ENCODE data around the gene ARHGAP29.
A peak's percentile ranks its signal among the peaks of the same experiment; 100 is the strongest.

Gene ARHGAP29, protein sequence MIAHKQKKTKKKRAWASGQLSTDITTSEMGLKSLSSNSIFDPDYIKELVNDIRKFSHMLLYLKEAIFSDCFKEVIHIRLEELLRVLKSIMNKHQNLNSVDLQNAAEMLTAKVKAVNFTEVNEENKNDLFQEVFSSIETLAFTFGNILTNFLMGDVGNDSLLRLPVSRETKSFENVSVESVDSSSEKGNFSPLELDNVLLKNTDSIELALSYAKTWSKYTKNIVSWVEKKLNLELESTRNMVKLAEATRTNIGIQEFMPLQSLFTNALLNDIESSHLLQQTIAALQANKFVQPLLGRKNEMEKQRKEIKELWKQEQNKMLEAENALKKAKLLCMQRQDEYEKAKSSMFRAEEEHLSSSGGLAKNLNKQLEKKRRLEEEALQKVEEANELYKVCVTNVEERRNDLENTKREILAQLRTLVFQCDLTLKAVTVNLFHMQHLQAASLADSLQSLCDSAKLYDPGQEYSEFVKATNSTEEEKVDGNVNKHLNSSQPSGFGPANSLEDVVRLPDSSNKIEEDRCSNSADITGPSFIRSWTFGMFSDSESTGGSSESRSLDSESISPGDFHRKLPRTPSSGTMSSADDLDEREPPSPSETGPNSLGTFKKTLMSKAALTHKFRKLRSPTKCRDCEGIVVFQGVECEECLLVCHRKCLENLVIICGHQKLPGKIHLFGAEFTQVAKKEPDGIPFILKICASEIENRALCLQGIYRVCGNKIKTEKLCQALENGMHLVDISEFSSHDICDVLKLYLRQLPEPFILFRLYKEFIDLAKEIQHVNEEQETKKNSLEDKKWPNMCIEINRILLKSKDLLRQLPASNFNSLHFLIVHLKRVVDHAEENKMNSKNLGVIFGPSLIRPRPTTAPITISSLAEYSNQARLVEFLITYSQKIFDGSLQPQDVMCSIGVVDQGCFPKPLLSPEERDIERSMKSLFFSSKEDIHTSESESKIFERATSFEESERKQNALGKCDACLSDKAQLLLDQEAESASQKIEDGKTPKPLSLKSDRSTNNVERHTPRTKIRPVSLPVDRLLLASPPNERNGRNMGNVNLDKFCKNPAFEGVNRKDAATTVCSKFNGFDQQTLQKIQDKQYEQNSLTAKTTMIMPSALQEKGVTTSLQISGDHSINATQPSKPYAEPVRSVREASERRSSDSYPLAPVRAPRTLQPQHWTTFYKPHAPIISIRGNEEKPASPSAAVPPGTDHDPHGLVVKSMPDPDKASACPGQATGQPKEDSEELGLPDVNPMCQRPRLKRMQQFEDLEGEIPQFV

GRCh38 chr1:94237291-94238226 lies at the start of gene ARHGAP29:
Gene ARHGAP29, minus strand, starts transcription at chr1:94237584. Its CDS starts 5,973 bp downstream, at chr1:94231611.
- DNase-seq: peak; percentile 30

GRCh38 chr1:94286864-94287437 lies 49.6 kb upstream of the ARHGAP29 start:
- no peak for DNase-seq

DNA sequence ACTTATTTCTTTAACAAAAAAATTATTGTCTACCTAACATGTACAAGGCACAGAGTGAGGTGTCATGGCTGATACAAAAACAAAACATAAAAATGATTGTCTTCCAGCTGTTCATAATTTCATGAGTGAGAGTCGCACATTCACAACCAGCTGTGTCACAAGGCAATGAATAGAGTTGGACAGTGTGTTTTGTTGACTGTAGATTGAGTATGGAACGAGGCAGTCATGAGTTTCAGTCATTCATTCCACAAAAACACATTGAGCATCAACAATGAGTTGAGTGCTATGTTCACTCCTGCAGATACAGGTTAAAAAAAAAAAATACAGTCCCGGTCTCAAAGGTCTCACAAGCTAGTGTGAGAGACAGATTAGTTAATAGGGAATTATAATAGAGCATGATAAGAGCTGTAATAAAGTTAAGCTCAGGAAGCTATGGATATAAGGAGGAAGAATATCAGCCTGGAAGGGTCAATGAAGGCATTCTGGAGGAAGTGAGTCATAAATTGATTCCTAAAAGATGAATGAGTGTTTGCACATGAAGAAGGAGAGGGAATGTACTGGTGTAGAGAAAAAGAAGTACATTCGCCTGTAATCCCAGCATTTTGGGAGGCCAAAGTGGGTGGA lies 47.8 kb upstream of the ARHGAP29 start:
- DNase-seq: peak; percentile 1

GRCh38 chr1:94284476-94284875 lies 47.1 kb upstream of the ARHGAP29 start:
- DNase-seq: no peak

GRCh38 chr1:94283462-94283861 lies 46.1 kb upstream of the ARHGAP29 start:
- DNase-seq: no peak

- no peak for DNase-seq
Measured at GRCh38 chr1:94282143-94282711, 44.8 kb upstream of the ARHGAP29 start.

DNA sequence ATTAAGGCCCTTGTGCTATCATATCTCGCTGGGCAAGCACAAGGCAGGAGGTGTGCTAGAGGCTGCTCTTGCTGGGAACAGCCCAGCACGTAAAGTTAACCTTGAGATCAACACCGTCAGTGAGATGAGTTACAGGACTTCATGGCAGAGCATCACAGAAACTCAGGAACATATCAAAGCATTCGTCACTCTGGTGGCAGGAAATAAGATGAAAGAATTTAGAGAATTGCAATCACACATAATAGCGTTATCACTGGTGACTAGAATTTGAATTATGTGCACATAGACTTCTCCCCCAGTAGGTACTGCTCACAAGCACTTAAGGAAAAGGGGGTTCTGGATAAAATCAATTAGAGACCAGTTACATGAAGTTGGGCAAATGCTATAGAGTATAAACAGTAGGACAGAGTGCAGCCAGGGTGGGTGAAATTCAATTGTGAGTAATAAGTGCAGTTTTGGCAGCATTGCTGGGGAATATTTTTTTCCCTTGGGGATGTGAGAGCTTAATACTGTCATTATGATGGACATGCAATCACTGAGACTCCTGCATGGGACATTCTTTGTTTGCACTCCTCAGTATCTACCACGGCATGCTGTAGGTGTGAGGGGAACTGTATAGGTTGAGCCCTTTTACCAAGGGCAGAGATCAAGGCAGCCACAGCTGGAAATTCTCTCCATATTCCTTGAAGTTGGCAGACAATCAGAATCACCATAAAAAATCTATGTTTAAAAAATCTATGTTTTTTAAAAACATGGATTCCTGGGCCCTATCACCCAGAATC lies 44.2 kb upstream of the ARHGAP29 start:
- DNase-seq: no peak

GRCh38 chr1:94280541-94280940 lies 43.2 kb upstream of the ARHGAP29 start:
- no peak for DNase-seq

DNA sequence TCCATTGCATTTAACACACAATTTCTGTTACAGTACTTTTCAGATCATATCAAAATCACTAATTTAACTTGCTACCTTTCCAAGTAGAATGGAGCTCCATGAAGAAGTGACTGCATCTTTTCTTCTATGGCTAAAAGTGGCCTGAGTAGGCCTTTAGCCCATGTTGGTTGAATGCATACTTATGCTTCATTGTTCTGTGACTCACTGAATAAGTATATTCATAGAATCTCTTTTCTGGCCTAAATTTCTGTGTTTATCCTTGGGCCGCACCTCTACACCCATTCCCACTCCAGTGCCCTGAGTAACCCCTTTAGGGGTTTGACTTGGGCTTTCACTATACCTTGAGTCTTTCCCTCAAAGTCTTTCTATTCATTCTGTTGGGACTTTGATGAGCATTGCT lies 42.1 kb upstream of the ARHGAP29 start:
- no peak for DNase-seq

GRCh38 chr1:94279038-94279437 lies 41.7 kb upstream of the ARHGAP29 start:
- DNase-seq: no peak

GRCh38 chr1:94276988-94277434 lies 39.6 kb upstream of the ARHGAP29 start:
- DNase-seq: no peak

- DNase-seq: no peak
Measured at GRCh38 chr1:94275083-94275482, 37.7 kb upstream of the ARHGAP29 start.

DNA sequence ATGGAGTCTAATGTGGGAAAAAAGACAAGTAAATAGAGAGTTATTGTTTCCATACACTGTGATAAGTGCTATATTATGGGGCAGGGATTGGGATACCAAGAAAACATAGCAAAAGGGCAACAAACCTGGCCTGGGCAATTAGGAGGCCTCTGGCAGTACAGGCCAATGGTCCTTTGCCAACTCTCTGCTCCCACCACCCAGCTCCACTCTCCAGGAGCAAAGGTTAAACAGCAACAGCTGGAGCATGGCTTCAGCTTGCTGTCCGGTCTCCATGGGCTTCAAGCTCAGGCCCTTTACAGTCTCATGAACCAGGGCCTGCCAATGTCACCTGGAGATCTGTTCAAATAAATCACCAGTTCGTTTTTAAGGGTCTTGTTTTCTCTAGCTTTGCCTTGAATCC lies 37.2 kb upstream of the ARHGAP29 start:
- DNase-seq: no peak

GRCh38 chr1:94273111-94273510 lies 35.7 kb upstream of the ARHGAP29 start:
- DNase-seq: no peak

DNA sequence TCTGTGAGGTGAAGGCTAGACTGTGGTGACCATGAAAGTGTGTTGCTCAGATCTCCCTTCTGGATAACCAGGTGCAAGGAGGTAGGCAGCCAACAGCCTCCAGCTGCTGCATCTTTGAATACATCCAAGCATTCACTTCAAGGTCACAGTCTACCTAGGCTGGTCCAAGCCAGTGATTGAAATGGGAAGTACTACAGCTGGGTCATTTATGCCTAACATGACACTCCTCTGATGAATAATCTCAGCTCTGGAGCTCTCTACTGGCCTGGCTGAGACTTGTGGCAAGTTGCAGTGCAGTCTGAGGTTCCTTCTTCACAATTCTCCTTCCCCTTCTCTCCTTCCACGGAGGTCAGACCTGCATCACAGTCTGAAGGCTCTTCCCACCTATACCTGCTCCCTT lies 35.0 kb upstream of the ARHGAP29 start:
- no peak for DNase-seq

DNA sequence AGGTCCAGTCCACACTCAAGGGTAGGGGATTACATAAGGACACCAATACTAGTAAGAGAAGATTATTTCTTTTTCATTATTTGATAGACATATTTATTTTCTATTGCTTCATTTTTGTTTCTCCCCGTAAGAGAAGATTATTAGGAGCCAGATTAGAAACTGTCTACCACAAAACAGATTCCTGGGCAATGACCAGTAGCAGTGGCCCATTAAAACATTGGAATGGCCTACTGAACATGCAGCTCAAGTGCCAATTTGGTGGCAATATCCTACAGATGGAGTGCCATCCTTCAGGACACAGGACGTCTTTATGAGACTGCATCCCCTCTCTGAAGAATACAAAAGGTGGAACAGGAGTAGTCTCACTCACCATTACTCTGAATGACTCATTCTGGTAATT lies 34.0 kb upstream of the ARHGAP29 start:
- no peak for DNase-seq

GRCh38 chr1:94270801-94271203 lies 33.4 kb upstream of the ARHGAP29 start:
- DNase-seq: no peak

GRCh38 chr1:94269921-94270320 lies 32.5 kb upstream of the ARHGAP29 start:
- DNase-seq: no peak

DNA sequence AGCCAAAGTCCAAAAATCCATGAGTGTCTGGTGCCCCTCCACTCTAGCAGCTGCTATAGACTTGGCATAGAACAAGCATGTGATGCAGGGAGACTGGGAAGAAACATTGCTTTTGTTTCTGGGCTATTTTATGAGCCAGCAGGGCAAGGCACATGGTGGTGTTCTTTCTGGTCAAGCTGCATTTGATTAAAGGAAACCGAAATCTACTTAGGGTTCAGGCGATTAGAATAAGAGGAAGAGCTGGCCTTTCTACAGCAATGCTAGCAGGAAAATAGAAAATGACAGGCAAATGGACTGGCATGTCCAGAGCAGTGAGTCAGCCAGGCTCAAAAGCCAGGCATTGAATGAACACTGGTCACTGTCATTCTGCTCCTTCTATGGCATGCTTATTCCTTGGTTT lies 28.5 kb upstream of the ARHGAP29 start:
- no peak for DNase-seq

DNA sequence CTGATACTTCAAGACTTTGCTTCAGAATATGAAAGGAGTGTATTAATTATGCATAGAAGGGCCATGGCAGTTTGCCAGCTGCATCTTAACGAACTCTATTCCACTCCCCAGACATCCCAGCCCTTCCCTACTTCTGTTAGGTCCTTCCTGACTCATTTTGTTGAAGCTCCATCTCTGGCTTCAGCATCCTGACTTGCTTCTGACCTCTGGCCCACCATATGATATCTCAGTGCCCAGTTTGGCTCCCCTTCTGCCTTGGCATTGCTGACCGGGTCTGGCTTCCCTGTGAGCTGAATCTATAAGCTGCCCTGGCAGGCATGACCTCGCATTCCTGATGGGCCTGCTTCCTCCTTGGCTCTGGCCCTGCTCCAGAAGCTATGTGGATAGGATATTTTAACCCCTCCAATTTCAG lies 27.6 kb upstream of the ARHGAP29 start:
- no peak for DNase-seq

All from NCI-H748 treated with DMSO at 0.1 percent for 48 hours (cell line).